ENCODE data around the gene CIP2A. TPM values are rescaled to one million over a fixed set of nuclear protein-coding genes. Genes with fewer than 3 reads are reported as not detected.

CIP2A gene
- total and polyA plus RNA-seq, 5 donors from 2014 or later, result 0.99 to 6.3 (median 1.7) TPM

- peaks cover 5% of the 10 kb centered on the region for H3K36me3 ChIP-seq (ENCODE audit: control insufficient read depth, insufficient read depth, low read length)
- H3K4me1 ChIP-seq (ENCODE audit: control insufficient read depth, insufficient read depth, low read length, poor library complexity, severe bottlenecking), result peaks cover 38% of the 10 kb centered on the region
- no peaks in the 10 kb centered on the region for H3K9me3 ChIP-seq (ENCODE audit: control insufficient read depth in 2 of 2, low read length in 2 of 2)
- Mint-ChIP-seq H3K27ac (peak overlapping the region; percentile 25 to 65 (median 39)), H3K27me3 (no peaks in the 10 kb centered on the region), H3K36me3 (peaks cover 8% of the 10 kb centered on the region), H3K4me1 (peaks cover 23 to 61% (median 42%) of the 10 kb centered on the region in 4 donors), H3K9me3 (peaks cover 0 to 2% (median 0%) of the 10 kb centered on the region in 7 donors), H3K4me3 (peak overlapping the region in 1 of 4 donors; percentile 5)
- no peak overlapping the region for H3K27ac ChIP-seq (ENCODE audit: insufficient read depth, low read length, poor library complexity, severe bottlenecking)
- ATAC-seq (ENCODE audit: low read depth in 2 of 2) (peak; percentile 46 to 52), DNase-seq (peak in 1 of 3 donors; percentile 30)
- no peaks in the 10 kb centered on the region for H3K27me3 ChIP-seq (ENCODE audit: control insufficient read depth, insufficient read depth, low read length)
- peak overlapping the region; percentile 10 for H3K4me3 ChIP-seq (ENCODE audit: low read depth, low read length)
Measured at GRCh38 chr3:108605491-108605890, 16.3 kb upstream of the CIP2A start.

GRCh38 chr3:108605028-108605427 lies 15.8 kb upstream of the CIP2A start:
- Mint-ChIP-seq H3K4me1 (peaks cover 23 to 66% (median 44%) of the 10 kb centered on the region in 4 donors), H3K27ac (peak overlapping the region in 1 of 3 donors; percentile 65), H3K27me3 (no peaks in the 10 kb centered on the region), H3K4me3 (peak overlapping the region in 1 of 4 donors; percentile 48), H3K36me3 (peaks cover 4% of the 10 kb centered on the region), H3K9me3 (peaks cover 0 to 2% (median 0%) of the 10 kb centered on the region in 7 donors)
- Histone ChIP-seq H3K9me3 (ENCODE audit: control insufficient read depth in 2 of 2, low read length in 2 of 2) (no peaks in the 10 kb centered on the region), H3K4me3 (ENCODE audit: low read depth, low read length) (peak overlapping the region; percentile 10), H3K27ac (ENCODE audit: insufficient read depth, low read length, poor library complexity, severe bottlenecking) (no peak overlapping the region), H3K4me1 (ENCODE audit: control insufficient read depth, insufficient read depth, low read length, poor library complexity, severe bottlenecking) (peaks cover 38% of the 10 kb centered on the region), H3K36me3 (ENCODE audit: control insufficient read depth, insufficient read depth, low read length) (peaks cover 3% of the 10 kb centered on the region), H3K27me3 (ENCODE audit: control insufficient read depth, insufficient read depth, low read length) (no peaks in the 10 kb centered on the region)
- ATAC-seq (ENCODE audit: low read depth in 2 of 2) (no peak), DNase-seq (no peak)

DNA sequence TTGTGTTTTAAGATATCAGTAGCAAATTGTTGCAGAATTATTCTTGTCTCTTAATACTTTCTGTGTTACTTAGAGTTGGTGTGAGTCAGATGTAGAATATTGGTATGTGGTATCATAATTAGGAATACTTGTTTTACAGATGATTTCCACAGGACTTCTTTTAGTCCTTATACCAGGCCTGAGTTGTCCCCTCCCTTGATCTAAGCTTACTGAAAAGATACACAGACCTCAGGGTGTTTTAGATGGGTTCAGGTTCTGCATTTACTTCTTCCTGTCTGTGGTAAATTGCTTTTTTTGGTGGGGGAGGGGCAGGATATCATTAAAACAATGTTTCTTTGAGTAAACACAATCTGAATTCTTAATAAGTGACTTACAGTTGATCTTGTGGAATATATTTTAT lies 14.5 kb upstream of the CIP2A start:
- Histone ChIP-seq H3K9me3 (ENCODE audit: control insufficient read depth in 2 of 2, low read length in 2 of 2) (no peaks in the 10 kb centered on the region), H3K4me1 (ENCODE audit: control insufficient read depth, insufficient read depth, low read length, poor library complexity, severe bottlenecking) (peaks cover 38% of the 10 kb centered on the region), H3K27me3 (ENCODE audit: control insufficient read depth, insufficient read depth, low read length) (no peaks in the 10 kb centered on the region), H3K36me3 (ENCODE audit: control insufficient read depth, insufficient read depth, low read length) (no peaks in the 10 kb centered on the region), H3K27ac (ENCODE audit: insufficient read depth, low read length, poor library complexity, severe bottlenecking) (peak overlapping the region; percentile 72), H3K4me3 (ENCODE audit: low read depth, low read length) (peak overlapping the region; percentile 59)
- Mint-ChIP-seq H3K4me3 (peak overlapping the region; percentile 50 to 92 (median 80)), H3K4me1 (peaks cover 29 to 79% (median 48%) of the 10 kb centered on the region in 4 donors), H3K27ac (peak overlapping the region in 1 of 3 donors; percentile 55), H3K27me3 (no peaks in the 10 kb centered on the region), H3K9me3 (peaks cover 0 to 2% (median 0%) of the 10 kb centered on the region in 7 donors), H3K36me3 (peaks cover 2% of the 10 kb centered on the region)
- DNase-seq (peak in 2 of 3 donors; percentile 44 to 66), ATAC-seq (ENCODE audit: low read depth in 2 of 2) (peak; percentile 33 to 54)

DNA sequence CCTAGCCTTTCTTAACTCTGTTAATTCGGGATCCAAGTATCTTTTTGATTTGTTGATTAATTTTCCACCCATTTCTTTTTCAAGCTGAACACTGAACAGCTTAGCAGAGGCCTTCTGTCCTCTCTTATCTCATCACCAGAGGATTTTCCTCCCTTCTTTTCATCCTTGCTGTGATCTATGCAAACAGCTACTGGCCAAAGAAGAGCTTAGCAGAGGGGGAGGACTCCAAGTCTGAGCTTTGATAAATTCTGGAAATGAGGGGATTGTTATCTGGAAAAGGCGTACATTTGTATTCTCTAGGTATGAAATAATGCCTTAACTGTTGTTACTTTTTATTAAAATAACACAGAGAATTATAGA lies 13.7 kb upstream of the CIP2A start:
- Mint-ChIP-seq H3K27ac (peak overlapping the region; percentile 67 to 87 (median 72)), H3K4me1 (peaks cover 29 to 84% (median 50%) of the 10 kb centered on the region in 4 donors), H3K36me3 (no peaks in the 10 kb centered on the region), H3K9me3 (peaks cover 0 to 2% (median 0%) of the 10 kb centered on the region in 7 donors), H3K27me3 (no peaks in the 10 kb centered on the region), H3K4me3 (peak overlapping the region; percentile 57 to 92 (median 78))
- Histone ChIP-seq H3K9me3 (ENCODE audit: control insufficient read depth in 2 of 2, low read length in 2 of 2) (no peaks in the 10 kb centered on the region), H3K4me1 (ENCODE audit: control insufficient read depth, insufficient read depth, low read length, poor library complexity, severe bottlenecking) (peaks cover 38% of the 10 kb centered on the region), H3K36me3 (ENCODE audit: control insufficient read depth, insufficient read depth, low read length) (no peaks in the 10 kb centered on the region), H3K27ac (ENCODE audit: insufficient read depth, low read length, poor library complexity, severe bottlenecking) (peak overlapping the region; percentile 72), H3K4me3 (ENCODE audit: low read depth, low read length) (peak overlapping the region; percentile 59), H3K27me3 (ENCODE audit: control insufficient read depth, insufficient read depth, low read length) (no peaks in the 10 kb centered on the region)
- ATAC-seq (ENCODE audit: low read depth in 2 of 2) (no peak), DNase-seq (no peak)

GRCh38 chr3:108602249-108602934 lies 13.2 kb upstream of the CIP2A start:
- Histone ChIP-seq H3K27ac (ENCODE audit: insufficient read depth, low read length, poor library complexity, severe bottlenecking) (peak overlapping the region; percentile 72), H3K4me3 (ENCODE audit: low read depth, low read length) (peak overlapping the region; percentile 59), H3K27me3 (ENCODE audit: control insufficient read depth, insufficient read depth, low read length) (no peaks in the 10 kb centered on the region), H3K36me3 (ENCODE audit: control insufficient read depth, insufficient read depth, low read length) (no peaks in the 10 kb centered on the region), H3K4me1 (ENCODE audit: control insufficient read depth, insufficient read depth, low read length, poor library complexity, severe bottlenecking) (peaks cover 38% of the 10 kb centered on the region), H3K9me3 (ENCODE audit: control insufficient read depth in 2 of 2, low read length in 2 of 2) (no peaks in the 10 kb centered on the region)
- Mint-ChIP-seq H3K4me1 (peaks cover 29 to 84% (median 50%) of the 10 kb centered on the region in 4 donors), H3K27ac (peak overlapping the region; percentile 67 to 87 (median 72)), H3K9me3 (peaks cover 0 to 2% (median 0%) of the 10 kb centered on the region in 7 donors), H3K36me3 (no peaks in the 10 kb centered on the region), H3K27me3 (no peaks in the 10 kb centered on the region), H3K4me3 (peak overlapping the region; percentile 57 to 92 (median 78))
- peak; percentile 69 to 77 for ATAC-seq (ENCODE audit: low read depth in 2 of 2)
- peak in 2 of 3 donors; percentile 37 to 42 for DNase-seq

DNA sequence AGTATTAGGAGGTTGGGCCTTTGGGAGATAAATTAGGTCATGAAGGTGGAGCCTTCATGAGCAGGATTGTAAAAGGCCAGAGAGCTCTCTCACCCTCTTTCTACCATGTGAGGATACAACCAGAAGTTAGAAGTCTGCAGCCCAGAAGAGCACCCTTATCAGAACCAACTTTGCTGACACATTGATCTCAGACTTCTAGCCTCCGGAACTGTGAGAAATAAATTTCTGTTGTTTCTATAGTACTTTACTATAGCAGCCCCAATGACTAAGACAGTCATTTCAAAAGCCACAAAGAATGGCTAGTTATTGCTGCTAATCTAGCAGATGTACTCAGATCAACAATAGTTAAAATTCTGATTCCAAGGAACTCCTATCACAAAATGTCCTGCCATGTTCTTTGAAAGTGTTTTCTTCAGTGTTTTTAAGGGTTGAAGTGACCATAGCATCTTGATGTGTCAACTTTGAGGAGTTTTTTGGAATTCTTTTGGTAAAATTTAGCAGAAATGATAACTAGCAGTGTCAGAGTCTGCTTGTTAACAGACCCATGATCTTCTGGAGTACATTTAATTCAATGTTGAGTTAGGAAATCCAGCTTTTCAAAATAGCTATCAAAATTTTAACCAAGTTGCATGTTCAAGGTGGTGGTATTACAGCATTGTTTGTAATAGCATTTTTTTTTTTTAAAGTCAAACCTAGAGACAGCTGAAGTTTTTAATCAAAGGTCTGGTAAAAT lies 10.6 kb upstream of the CIP2A start:
- H3K4me1 Mint-ChIP-seq, result peaks cover 24 to 76% (median 49%) of the 10 kb centered on the region in 4 donors

DNA sequence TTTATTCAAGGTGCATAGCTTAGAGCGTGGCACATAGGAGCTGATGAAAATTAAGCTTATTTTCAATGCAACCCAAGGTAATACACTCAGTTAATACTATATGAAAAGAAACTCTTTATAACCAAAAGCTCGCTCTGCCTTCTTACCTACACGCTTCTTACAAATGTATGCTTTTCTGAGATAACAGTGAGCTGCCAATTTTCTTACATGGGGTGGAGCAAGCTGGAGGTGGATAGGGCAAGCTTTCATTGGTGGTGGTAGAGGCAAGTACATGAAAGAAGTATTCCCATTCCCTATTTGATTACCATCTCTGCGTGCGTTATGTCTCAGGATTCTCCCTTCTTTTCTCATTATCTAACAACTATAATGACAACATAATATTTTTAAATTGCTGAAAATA lies 9.1 kb upstream of the CIP2A start:
- H3K27me3 ChIP-seq (ENCODE audit: control insufficient read depth, insufficient read depth, low read length), result no peaks in the 10 kb centered on the region
- H3K4me3 ChIP-seq (ENCODE audit: low read depth, low read length), result no peak overlapping the region
- H3K9me3 ChIP-seq (ENCODE audit: control insufficient read depth in 2 of 2, low read length in 2 of 2), result no peaks in the 10 kb centered on the region
- no peak for ATAC-seq (ENCODE audit: low read depth in 2 of 2)
- Mint-ChIP-seq H3K4me3 (no peak overlapping the region), H3K9me3 (peaks cover 0 to 2% (median 0%) of the 10 kb centered on the region in 7 donors), H3K4me1 (peaks cover 13 to 61% (median 38%) of the 10 kb centered on the region in 4 donors), H3K27me3 (no peaks in the 10 kb centered on the region), H3K27ac (no peak overlapping the region), H3K36me3 (no peaks in the 10 kb centered on the region)
- no peak for DNase-seq
- peaks cover 12% of the 10 kb centered on the region for H3K4me1 ChIP-seq (ENCODE audit: control insufficient read depth, insufficient read depth, low read length, poor library complexity, severe bottlenecking)
- H3K27ac ChIP-seq (ENCODE audit: insufficient read depth, low read length, poor library complexity, severe bottlenecking), result no peak overlapping the region
- H3K36me3 ChIP-seq (ENCODE audit: control insufficient read depth, insufficient read depth, low read length), result no peaks in the 10 kb centered on the region

More for the DNA sequence above, 10.6 kb upstream of the CIP2A start:
- Mint-ChIP-seq H3K36me3 (no peaks in the 10 kb centered on the region), H3K27me3 (no peaks in the 10 kb centered on the region), H3K4me3 (peak overlapping the region in 2 of 4 donors; percentile 17 to 91), H3K9me3 (peaks cover 0 to 2% (median 0%) of the 10 kb centered on the region in 7 donors), H3K27ac (peak overlapping the region in 2 of 3 donors; percentile 15 to 50)
- Histone ChIP-seq H3K4me1 (ENCODE audit: control insufficient read depth, insufficient read depth, low read length, poor library complexity, severe bottlenecking) (peaks cover 26% of the 10 kb centered on the region), H3K9me3 (ENCODE audit: control insufficient read depth in 2 of 2, low read length in 2 of 2) (no peaks in the 10 kb centered on the region), H3K4me3 (ENCODE audit: low read depth, low read length) (peak overlapping the region; percentile 34), H3K27me3 (ENCODE audit: control insufficient read depth, insufficient read depth, low read length) (no peaks in the 10 kb centered on the region), H3K36me3 (ENCODE audit: control insufficient read depth, insufficient read depth, low read length) (no peaks in the 10 kb centered on the region), H3K27ac (ENCODE audit: insufficient read depth, low read length, poor library complexity, severe bottlenecking) (no peak overlapping the region)
- peak; percentile 36 to 53 for ATAC-seq (ENCODE audit: low read depth in 2 of 2)
- peak in 1 of 3 donors; percentile 43 for DNase-seq
